Prostate gland (tissue), 2 donors: ENCODE data around the gene FXYD1.

Experiments
- POLR2AphosphoS5 ChIP-seq: sonication (generic); formaldehyde crosslinking; IDR thresholded peaks from one replicate; pipeline ENCODE4 v1.6.1; 2017; ENCODE audit warnings: antibody characterized with exemption
- TF ChIP-seq, protein P1 (sequence below), 4 experiments: fragments of 200-600 bp in 2 of 4; fragments of 450-650 bp in 2 of 4; sonication (generic) in 2 of 4; IDR thresholded peaks; 1 replicate in 3 of 4; 2 replicates in 1 of 4; pipeline ENCODE4 v1.5.1; 2016 to 2019; ENCODE audit warnings: antibody characterized with exemption in 4 of 4, mild to moderate bottlenecking in 2 of 4, moderate library complexity in 2 of 4

DNA sequence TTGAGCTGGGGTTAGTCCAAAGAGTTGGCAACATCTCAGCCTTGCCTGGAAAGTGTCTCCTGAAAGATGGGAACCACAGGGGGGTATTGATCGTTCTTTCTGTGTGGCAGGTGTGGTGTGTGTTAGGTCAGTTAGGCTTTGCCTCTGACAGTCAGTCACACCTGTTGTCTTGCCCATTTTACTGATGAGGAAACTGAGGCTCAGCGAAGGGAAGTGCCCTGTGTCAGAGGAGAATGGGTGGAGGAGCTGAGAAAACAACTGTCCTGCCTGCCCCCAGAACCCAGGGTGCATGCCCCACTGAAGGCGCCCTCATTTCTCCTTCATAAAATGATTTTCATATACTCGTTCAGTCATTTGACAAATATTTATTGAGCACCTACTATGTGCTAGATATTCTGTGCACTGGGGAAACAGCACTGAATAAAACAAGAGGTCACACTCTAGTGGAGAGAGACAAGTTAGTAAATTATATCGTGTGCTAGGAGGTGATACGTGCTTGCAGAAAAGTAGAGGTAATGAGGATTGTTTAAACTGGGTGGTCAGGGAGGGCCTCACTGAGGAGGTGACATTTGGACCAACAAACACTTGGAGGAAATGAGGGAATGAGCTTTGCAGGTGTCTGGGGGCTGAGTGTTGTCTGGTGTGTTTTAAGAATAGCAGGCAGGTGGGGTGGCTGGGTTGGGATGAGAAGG lies 17.5 kb downstream of the FXYD1 start:
- TF ChIP-seq, protein P1, sequence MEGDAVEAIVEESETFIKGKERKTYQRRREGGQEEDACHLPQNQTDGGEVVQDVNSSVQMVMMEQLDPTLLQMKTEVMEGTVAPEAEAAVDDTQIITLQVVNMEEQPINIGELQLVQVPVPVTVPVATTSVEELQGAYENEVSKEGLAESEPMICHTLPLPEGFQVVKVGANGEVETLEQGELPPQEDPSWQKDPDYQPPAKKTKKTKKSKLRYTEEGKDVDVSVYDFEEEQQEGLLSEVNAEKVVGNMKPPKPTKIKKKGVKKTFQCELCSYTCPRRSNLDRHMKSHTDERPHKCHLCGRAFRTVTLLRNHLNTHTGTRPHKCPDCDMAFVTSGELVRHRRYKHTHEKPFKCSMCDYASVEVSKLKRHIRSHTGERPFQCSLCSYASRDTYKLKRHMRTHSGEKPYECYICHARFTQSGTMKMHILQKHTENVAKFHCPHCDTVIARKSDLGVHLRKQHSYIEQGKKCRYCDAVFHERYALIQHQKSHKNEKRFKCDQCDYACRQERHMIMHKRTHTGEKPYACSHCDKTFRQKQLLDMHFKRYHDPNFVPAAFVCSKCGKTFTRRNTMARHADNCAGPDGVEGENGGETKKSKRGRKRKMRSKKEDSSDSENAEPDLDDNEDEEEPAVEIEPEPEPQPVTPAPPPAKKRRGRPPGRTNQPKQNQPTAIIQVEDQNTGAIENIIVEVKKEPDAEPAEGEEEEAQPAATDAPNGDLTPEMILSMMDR (IDR thresholded peaks at IDR 0.05) = no peak
- TF ChIP-seq POLR2AphosphoS5 = no peak
